EL (cell line): ENCODE results near the gene ABLIM2.

Experiments used
- DNase-seq: peaks from one replicate; pipeline ENCODE4 v3.0.0-alpha.2; 2016

ABLIM2 gene

DNA sequence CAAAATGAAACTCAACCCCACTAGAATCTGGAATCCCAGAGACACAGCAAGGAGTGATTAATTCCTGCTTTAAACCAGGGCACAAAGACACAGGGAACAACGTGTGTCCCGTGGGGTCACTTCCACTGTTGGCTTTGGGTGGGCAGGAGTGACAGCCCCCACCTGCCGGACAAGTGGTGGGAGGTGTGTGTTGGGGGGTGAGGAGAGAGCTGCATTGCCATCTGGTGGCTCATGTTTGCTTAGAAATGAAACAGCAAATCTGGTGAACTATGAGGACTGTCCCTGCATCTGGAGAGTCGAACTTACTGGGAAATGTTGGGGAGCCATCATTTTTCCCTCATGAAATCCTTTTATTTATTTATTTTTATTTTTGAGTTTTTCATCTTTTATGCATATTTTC is 143.1 kb downstream of the ABLIM2 start:
- DNase-seq: peak; percentile 25

DNA sequence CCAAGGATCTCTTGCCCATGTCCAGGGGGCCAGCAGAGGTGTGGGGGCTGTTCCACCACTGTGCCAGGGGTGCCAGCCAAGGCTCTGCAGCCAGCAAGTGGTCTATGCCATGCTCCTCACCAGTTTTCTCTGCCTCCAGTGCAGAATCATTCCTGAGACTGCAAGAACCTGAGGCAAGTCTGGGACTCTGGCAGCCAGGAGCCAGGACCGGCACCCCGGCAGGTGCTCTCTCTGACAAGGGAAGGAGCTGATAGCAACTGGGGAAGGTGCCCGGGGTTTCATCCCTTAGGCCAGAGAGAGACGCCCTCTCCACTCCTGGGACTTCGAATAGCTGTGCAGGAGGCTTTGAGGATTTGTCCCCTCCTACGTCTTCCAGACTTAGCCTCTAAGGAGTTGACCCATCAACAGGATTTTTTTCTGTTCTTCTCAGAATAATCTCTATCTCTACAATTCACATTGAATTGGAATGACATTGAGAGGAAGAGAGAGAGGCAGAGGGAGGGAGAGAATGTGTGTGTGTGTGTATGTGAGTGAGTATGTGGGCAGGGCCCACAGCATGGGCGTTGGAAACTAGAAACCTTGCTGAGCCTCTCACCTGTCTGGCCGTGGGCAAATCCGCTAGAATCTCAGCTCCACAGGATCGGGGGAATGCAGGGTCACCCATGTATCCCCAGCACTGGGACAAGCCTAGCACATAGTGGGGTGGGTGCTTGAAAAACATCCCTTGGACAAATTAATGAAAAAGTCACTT is 144.5 kb downstream of the ABLIM2 start:
- no peak for DNase-seq

DNA sequence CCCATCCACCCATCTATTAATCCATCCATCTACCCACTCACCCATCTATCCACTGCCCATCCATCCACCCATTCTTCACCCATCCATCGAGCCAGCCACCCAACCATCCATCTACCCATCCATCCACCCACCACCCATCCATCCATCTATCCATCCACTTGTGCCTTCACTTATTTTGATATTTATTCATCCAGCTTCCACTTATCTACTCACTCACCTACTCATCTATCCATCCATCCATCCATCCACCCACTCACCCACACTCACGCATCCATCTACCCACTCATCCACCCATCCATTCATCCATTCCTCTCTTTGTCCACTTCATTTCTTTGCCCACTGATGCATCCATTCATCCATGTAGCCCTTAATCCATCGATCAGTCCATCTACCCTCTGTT is 146.1 kb downstream of the ABLIM2 start:
- no peak for DNase-seq

DNA sequence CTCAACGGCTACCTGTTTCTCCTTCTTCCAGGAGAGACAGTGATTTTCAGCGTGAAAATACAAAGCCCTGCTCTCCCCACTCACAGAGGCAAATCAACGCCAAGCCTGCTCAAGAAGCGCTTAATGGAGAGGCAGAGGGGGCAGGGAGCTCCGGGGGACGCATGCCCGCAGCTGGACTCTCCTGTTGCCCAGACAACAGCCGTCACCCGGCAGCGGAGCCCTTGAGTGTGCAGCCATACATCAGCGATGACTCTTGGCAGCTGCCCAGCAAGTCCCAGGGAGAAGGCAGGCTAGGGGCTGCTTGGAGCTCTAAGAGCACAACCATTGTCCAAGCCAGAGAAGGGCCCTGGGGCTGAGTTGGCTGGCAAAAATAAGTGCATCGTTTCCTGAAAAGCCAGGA is 148.0 kb downstream of the ABLIM2 start:
- peak; percentile 23 for DNase-seq

DNA sequence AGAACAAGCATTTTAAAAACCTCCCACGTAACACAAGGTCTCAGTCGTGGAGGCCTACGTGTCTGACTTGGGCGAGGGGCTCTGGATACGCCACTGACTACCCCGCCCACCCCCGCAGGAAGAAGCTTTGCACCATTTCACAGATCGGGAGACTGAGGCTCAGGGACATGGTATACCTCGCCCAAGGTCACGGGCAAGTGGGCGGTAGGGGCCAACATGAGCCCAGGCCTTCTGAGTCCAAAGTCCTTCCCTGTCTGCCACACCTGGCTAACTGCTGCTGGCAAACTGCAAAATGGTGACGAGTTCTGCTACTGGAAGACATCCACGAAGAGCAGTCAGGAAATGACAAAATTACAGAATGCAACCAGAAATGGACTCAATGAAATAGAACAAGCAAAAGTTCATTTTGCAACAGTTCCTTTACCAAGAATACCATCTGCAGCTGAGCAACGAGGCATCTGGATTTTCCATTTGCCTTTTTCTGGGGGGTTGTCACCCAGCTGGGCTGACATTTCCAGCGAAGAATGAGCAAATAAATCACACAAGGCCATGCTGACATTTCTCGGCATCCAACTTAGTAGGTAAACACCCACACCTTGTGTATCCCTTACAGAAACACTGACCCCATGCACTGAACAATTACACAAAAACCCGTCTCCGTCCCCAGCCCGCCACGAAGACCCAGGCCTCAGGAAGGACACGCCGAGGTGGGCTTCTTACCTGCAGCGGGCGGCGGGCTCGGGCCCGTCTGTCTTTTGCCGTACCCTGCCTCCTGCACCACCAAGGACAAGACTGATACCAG is 148.7 kb downstream of the ABLIM2 start:
- no peak for DNase-seq

DNA sequence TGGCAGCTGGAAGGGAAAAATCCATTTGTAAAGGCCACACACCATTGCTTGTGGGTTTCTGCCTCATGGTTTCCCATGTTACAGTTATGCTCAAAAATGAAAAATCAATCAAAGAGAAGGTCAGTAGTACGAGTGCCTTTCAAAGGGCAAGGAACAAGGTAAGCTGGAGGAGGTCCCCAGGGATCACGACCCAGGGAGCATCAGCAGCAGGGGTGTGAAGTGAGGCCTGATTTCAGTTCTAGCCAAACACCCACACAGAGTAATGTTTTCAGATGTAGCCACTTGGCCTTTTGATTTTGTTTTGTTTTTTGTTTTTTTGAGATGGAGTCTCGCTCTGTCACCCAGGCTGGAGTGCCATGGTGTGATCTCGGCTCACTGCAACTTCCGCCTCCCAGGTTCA is 149.5 kb downstream of the ABLIM2 start:
- DNase-seq: no peak

DNA sequence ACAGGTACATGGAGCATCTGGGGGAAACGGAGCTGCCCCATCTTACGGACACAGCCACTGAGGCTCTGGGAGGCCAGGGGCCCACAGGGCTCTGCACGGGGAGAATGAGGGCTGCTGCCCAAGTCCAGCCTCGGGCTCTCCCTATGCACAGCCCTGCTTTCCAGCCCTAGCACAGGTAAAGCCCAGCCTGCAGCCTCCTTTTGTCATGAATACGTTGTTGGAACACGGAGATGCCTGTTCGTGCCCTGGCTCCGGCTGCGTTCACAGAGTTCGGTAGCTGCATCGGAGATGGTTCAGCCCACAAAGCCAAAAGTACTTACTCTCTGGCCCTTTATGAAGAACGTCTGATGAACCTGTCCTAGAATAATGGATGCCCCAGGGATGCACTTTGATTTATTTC is 150.2 kb downstream of the ABLIM2 start:
- no peak for DNase-seq

DNA sequence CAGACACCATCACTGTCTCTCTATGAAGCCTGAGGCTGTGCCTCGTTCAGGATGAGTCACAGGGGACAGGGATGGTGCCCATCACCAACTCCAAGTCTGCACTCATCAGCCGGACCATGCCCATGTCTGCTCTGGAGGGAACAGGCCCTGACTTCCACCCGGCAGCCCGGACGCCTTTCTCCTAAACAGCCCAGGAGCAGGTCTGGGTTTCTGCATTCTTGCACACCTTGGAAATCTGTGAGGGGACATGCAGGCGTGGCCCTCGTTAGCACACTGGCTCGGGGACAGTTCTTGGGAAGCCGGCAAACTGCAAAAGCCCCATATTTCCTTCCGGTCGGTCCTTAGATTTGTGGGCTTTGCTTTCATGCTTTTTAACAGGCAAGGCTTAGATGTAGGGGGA is 151.0 kb downstream of the ABLIM2 start:
- DNase-seq: no peak

DNA sequence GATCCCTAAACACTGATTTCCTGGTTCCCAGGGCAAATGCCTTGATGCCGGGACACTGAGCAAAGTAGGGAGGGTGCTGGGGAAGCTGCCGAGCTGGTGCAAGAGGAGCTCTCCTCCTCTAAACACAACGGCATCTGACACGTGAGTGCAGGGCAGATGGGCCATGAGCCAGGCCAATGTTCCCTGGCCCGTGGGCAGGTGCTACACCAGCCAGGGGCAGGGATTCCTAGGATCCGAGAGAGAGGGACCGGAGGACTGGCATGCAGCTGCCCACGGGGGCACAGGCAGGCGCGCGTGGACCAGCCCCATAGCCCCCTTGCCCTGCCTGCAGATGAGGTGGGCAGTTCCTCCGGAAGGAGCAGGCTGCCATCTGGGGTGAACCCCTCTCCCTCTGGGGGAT is 152.1 kb downstream of the ABLIM2 start:
- no peak for DNase-seq

DNA sequence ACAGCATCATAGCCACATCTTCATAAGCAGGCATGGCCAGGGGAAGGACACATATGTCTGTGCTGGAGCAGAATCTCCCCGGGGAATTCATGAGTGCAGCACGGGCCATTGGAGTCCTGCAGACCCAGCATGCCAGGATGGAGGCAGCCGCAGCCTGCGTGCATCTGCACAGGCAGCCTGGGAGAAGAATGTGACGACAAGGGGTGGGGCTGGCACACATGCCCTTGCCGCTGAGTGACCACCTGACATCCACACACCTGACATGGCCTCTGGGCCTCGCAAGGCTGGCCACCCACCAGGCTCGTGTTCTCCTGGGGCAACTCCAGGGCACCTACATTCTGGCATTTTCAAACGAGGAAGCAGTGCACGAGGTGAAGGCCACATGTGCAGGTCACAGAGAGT is 152.8 kb downstream of the ABLIM2 start:
- DNase-seq: no peak

DNA sequence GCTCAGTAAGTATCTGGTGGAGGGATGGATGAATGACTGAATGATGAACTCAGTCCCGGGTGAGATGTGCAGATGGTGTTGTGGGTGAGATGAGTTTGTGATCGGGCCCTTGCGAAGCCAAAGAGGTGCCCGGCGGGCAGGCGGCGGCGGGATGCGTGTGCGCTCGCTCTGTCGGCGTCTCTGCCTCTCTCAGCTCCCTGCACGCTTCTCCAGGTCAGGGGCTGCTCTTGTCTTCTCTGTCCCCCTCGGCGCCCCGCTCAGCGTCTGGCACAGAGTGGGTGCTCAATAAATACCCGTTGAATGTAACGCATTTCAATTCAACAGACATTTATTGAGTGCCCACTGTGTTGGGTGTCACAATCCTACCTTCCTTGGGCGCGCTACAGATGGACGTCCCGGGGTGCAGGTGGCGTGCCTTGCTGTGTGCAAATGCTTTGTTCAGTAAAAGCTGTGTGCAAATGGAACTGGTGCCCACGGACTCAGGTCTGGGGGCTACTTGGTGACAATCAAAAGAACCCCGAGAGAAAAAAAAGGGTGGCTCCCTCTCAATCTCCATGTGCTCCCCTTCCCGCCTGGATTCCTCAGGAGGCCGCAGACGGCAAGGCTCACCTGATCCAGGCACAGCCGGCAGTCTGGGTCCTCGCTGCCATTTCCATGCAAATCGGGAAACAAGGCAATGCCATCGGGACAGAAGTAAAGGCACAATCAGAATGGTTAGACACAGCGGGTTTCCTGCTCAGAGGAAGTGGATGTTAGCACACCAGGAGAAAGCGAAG is 153.4 kb downstream of the ABLIM2 start:
- no peak for DNase-seq

DNA sequence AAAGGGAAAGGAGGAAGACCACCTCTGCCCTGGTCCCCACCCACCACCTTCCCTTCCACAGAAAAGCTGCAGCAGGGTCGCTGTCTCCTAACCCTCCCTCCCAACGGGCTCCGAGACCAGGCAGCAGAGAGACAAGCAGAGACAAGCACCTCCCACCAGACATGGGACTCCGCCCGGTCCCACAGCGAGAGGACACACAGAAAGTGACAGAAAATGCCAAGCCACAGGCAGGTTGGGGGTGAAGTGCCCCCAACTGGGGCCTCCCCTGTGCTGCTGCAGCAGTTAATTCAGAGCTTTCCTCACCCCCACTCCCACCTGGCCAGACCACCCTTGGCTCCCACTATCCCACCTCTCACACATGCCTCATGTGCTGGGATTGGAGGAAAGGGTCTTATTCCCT is 154.5 kb downstream of the ABLIM2 start:
- no peak for DNase-seq

DNA sequence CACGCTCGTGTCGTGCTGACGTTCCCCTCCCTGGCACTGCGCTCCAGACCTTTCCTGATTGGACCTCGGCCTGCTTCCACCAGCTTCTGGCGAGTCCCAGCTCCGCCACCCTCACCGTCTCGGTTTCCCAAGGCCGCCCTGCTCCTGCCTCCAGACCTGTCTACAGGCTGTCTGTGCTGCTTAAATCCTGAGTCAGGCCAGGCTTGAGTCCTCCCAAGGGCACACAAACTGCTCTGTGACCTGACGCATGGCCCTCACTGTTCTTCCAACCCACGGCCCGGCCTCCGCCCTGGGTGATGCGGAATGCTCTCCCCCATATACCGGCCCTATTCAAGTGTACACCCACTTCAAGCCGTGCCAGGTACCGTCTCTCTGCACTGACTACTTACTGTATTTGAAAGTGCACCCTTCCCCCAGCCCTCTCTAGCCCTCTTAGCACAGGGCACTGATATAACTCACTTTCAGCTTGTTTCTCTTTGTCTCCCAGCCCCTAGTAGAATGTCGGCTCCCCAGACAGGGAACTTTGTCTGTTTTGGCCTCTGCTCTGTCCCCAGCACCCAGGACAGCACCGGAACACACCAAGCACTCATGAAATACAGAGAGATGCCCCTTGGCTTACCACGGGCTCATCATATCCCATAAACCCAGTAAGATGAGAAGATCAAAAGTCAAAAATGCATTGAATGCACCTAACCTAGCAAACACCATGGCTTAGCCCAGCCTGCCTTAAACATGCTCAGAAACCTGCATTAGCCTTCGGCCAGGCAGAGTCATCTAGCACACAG is 155.9 kb downstream of the ABLIM2 start:
- no peak for DNase-seq

DNA sequence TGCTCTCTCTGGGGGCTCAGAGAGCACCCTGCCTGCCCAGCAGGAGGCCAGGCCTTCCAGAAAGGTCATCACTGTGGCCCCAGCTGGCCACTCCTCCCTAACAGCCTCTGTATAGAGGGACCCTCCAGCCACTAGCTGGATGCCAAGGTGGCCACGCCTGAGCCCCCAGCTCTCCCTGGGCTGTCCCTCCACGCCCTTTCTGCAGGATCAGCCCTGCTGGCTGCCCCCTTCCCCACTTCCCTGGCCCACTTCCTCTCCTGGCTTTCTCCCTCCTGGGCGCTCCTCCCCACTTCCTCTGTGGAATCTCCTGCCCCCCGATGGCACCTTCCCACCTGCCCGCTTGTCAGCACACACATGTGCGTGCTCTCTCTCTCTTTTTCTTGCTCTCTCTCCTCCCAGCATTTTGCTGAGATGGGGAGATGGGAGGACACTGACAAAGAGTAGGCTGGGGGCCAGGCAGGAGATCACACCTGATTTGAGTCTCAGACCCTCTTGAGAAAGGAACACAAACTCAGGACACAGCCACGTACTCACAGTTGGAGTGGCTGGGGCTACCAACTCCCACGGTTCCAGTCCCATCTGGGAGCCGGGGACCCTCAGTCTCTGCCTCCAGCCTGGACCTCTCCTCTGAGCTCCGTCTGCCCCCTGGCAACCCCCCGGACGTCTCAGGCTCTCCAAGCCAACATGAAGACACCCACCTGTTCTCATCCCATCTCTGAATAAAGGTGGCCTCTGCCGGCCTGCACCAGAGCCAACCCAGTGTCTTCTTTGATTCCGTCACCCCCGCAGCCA is 156.9 kb downstream of the ABLIM2 start:
- DNase-seq: no peak

DNA sequence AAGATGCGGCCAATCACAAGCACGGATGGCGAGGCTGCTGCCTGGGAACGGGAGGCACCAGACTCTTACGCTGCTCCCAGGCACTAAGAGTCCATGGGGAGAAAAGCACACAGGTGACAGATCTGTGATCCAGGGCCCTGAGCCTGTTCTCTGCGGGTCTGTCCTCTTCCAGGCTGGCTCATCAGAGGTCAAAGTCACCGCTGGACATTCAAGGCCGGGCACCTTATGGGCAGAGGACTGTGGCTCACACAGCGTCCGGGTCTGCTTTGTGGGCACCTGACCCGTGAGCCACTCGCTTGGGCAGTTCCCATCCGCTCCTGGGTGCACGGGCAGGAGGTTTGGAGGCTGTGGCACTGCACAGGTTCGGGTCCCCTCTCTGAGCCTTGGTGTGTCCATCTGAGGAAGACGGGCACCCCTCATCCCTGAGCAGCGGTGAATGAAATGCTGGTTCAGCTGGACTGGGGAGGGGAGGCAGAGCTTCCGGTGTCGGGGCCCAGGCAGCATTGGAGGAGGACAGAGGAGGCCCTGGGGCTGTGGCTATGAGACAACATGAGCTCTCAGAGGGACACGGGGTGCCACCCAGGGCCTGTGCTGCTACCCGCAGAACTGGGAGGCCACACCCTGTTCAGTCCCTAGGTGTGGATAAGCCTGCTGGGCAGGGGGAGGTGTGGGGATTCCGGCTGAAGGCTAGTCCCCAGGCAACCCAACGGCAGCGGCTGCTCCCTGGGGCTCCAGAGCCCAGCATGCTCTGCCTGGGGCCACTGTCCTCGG is 157.7 kb downstream of the ABLIM2 start:
- no peak for DNase-seq

DNA sequence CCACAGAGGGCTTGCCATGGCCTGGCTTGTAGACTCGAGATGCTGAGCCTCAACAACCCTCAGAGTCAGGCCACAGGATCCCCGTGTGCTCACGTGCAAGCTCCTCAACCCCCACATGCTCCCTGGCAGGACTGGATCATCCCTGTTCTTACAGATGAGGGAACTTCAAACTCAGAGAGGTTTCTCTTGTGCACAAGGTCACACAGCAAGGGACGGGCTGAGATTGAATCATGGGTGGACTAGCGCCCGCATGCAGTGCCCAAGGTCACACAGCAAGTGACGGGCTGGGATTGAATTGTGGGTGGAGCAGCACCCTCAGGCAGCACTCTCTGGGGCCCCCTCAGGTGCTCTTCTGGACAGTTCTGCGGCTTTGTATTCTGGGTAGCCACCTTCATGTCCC is 158.4 kb downstream of the ABLIM2 start:
- DNase-seq: no peak

DNA sequence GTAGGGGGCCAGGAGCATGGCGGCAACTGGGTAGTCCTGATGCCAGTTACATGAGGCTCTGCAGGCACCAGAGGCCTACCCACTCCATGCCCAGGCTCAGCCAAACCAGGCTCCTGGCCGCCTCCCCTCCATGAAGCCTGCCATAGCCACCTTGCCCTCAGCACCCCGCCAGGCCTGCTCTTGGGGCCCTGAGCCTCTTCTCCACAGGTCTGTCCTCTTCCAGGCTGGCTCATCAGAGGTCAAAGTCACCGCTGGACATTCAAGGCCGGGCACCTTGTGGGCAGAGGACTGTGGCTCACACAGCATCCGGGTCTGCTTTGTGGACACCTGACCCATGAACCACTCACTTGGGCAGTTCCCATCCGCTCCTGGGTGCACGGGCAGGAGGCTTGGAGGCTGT is 158.9 kb downstream of the ABLIM2 start:
- no peak for DNase-seq

DNA sequence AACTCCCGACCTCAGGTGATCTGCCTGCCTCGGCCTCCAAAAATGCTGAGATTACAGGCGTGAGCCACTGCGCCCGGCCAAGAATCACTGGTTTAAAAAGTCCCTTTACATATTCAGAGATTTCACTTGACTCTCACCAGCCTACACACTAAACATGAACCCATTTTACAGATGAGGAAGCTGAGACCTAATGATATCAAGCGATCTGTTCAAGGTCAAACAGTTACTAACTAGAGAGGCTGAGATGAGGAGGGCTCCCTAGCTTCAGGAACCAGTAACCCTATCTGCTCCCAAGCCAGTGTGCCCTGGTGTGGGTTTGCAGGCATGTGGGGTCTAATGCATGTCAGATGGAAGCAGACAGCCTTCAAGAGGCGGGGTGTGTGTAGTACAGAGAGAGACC is 159.3 kb downstream of the ABLIM2 start:
- no peak for DNase-seq

DNA sequence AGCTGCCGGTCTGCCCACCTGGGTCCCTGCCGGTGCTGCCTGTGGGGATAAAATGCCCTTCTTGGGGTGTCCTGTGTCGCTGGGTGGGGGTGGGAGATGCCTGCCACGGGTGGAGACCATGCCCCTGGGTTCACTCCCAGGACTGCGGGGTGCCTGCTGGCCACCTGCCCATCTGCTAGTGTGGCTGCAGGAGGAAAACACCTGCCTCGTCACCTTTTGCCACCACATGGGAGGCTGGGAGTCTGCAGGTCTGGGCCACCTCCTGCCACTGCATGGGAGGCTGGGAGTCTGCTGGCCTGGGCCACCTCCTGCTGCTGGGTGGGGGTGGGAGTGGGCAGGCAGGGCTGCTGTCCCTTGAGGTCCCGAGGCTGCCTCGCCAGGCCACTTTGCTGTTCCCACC is 160.2 kb downstream of the ABLIM2 start:
- DNase-seq: no peak

DNA sequence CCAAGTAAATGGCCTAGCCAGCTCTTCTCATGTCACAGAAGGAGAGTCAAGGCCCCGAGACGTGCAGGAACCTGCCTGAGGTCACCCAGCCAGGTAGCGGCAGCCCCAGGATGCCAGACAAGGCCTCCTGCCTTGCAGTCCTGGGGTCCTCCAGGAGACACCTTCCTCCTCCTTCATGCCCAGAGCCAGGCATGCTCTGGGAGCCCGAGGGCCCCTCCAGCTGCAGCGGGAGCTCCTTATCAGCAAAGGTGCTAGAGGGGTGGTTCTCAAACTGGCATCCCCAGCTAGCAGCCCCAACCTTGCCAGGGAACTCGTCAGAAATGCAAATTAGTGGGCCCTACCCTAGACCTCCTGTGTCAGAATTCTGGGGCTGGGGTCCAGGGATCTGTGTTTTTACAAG is 162.7 kb downstream of the ABLIM2 start:
- no peak for DNase-seq

DNA sequence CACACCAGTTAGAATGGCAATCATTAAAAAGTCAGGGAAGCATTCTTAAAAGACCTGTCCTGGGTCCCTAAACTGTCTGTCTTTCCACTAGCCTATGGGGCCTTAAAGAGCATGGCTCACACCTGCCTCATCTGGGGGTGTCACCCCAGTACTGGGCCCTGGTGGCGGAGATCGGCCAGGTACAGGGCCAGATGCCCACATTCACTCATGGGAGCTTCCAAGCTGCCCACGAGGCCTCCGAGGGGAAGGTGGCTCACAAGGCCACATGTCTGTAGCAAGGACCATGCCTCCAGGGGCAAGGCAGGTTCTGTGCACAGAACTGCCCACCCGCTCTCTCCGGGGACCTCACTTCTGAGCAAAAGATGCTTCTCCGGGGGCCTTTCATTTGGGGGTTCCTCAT is 163.5 kb downstream of the ABLIM2 start:
- no peak for DNase-seq
